H9 (cell line): ENCODE data around the gene ASTL. TPM values are rescaled to one million over a fixed set of nuclear protein-coding genes. Genes with fewer than 3 reads are reported as not detected.

Experiments used
- DNase-seq: peaks from one replicate; pipeline ENCODE4 v3.0.0-alpha.2; 2017
- H2AFZ ChIP-seq: one replicate; pipeline ENCODE4 v1.6.1; 2013; ENCODE audit warnings: mild to moderate bottlenecking, low read length, control low read depth, moderate library complexity
- H2AK5ac ChIP-seq: 2 replicates; pipeline ENCODE4 v1.6.1; 2013; ENCODE audit warnings: low read length, control low read depth, mixed read lengths; ENCODE audit not compliant: insufficient read length
- H2BK120ac ChIP-seq: one replicate; pipeline ENCODE4 v1.6.1; 2013; ENCODE audit warnings: low read depth, mild to moderate bottlenecking, low read length, control low read depth, inconsistent platforms; ENCODE audit not compliant: poor library complexity, severe bottlenecking
- H2BK12ac ChIP-seq: 2 replicates; pipeline ENCODE4 v1.6.1; 2013; ENCODE audit warnings: low read length, control low read depth, mixed read lengths, low read depth; ENCODE audit not compliant: insufficient read length
- H2BK15ac ChIP-seq: 2 replicates; pipeline ENCODE4 v1.6.1; 2013; ENCODE audit warnings: low read depth, low read length, control low read depth
- H2BK20ac ChIP-seq: one replicate; pipeline ENCODE4 v1.6.1; 2013; ENCODE audit warnings: low read depth, mild to moderate bottlenecking, low read length, control low read depth, inconsistent platforms; ENCODE audit not compliant: poor library complexity, severe bottlenecking
- H2BK5ac ChIP-seq: 2 replicates; pipeline ENCODE4 v1.6.1; 2013; ENCODE audit warnings: low read length, control low read depth, mixed read lengths; ENCODE audit not compliant: insufficient read length
- H3K14ac ChIP-seq: 2 replicates; pipeline ENCODE4 v1.6.1; 2013; ENCODE audit warnings: low read length, control low read depth; ENCODE audit not compliant: insufficient read depth
- H3K18ac ChIP-seq: 2 replicates; pipeline ENCODE4 v1.6.1; 2013; ENCODE audit warnings: low read depth, mild to moderate bottlenecking, mixed read lengths, low read length, control low read depth; ENCODE audit not compliant: insufficient read length
- H3K23ac ChIP-seq: 2 replicates; pipeline ENCODE4 v1.6.1; 2013; ENCODE audit warnings: low read length, control low read depth, mixed read lengths, low read depth; ENCODE audit not compliant: insufficient read length
- H3K23me2 ChIP-seq: 2 replicates; pipeline ENCODE4 v1.6.1; 2013; ENCODE audit warnings: low read depth, mild to moderate bottlenecking, mixed read lengths, low read length, control low read depth; ENCODE audit not compliant: insufficient read length, poor library complexity, severe bottlenecking
- H3K27ac ChIP-seq: 2 replicates; pipeline ENCODE4 v1.5.1; 2013; ENCODE audit warnings: low read length, control low read depth, mixed read lengths, low read depth; ENCODE audit not compliant: insufficient read length
- H3K27me3 ChIP-seq: 2 replicates; pipeline ENCODE4 v1.6.1; 2013; ENCODE audit warnings: low read length, control low read depth, inconsistent platforms; ENCODE audit not compliant: insufficient read depth
- H3K4ac ChIP-seq: 2 replicates; pipeline ENCODE4 v1.6.1; 2013; ENCODE audit warnings: low read depth, mild to moderate bottlenecking, control low read depth, inconsistent platforms, low read length, moderate library complexity
- H3K4me1 ChIP-seq: 2 replicates; pipeline ENCODE4 v1.6.1; 2013; ENCODE audit warnings: low read length, control low read depth, inconsistent platforms; ENCODE audit not compliant: insufficient read depth
- H3K4me2 ChIP-seq: 2 replicates; pipeline ENCODE4 v1.6.1; 2013; ENCODE audit warnings: low read length, control low read depth, mixed read lengths; ENCODE audit not compliant: insufficient read length, insufficient read depth
- H3K56ac ChIP-seq: 2 replicates; pipeline ENCODE4 v1.6.1; 2013; ENCODE audit warnings: low read depth, mild to moderate bottlenecking, mixed read lengths, low read length, control low read depth; ENCODE audit not compliant: insufficient read length
- H3K79me1 ChIP-seq: 2 replicates; pipeline ENCODE4 v1.6.1; 2013; ENCODE audit warnings: low read depth, mild to moderate bottlenecking, moderate library complexity, low read length, control low read depth, inconsistent platforms; ENCODE audit not compliant: insufficient read depth, poor library complexity, severe bottlenecking
- H3K79me2 ChIP-seq: 2 replicates; pipeline ENCODE4 v1.6.1; 2013; ENCODE audit warnings: low read length, control low read depth, inconsistent platforms; ENCODE audit not compliant: insufficient read depth
- H3K9ac ChIP-seq: 2 replicates; pipeline ENCODE4 v1.6.1; 2013; ENCODE audit warnings: low read length, control low read depth, mixed read lengths; ENCODE audit not compliant: insufficient read length; ENCODE audit errors: extremely low read depth
- H3K9me3 ChIP-seq: one replicate; pipeline ENCODE4 v1.6.1; 2013; ENCODE audit warnings: low read depth, low read length, inconsistent platforms; ENCODE audit not compliant: control insufficient read depth
- H3T11ph ChIP-seq: one replicate; pipeline ENCODE4 v1.6.1; 2013; ENCODE audit warnings: mild to moderate bottlenecking, low read length, control low read depth, inconsistent platforms
- H4K20me1 ChIP-seq: one replicate; pipeline ENCODE4 v1.6.1; 2013; ENCODE audit not compliant: control insufficient read depth, insufficient read length, insufficient read depth
- H4K5ac ChIP-seq: 2 replicates; pipeline ENCODE4 v1.6.1; 2013; ENCODE audit warnings: low read depth, mild to moderate bottlenecking, mixed read lengths, low read length, control low read depth; ENCODE audit not compliant: insufficient read length
- H4K8ac ChIP-seq: replicated peaks from 2 replicates; pipeline ENCODE4 v1.6.1; 2013; ENCODE audit warnings: low read length, control low read depth, mixed read lengths, low read depth; ENCODE audit not compliant: insufficient read length
- H4K91ac ChIP-seq: 2 replicates; pipeline ENCODE4 v1.6.1; 2013; ENCODE audit warnings: low read depth, mild to moderate bottlenecking, moderate library complexity, mixed read lengths, low read length, control low read depth; ENCODE audit not compliant: insufficient read length
- H3K27ac Mint-ChIP-seq, 3 experiments: 2 replicates in 2 of 3; 3 replicates in 1 of 3; pipeline ENCODE4 v1.8.0; 2020 to 2021; ENCODE audit warnings: mixed read lengths in 3 of 3, mild to moderate bottlenecking in 1 of 3, moderate library complexity in 1 of 3
- H3K27me3 Mint-ChIP-seq: 2 replicates; pipeline ENCODE4 v1.8.0; 2021; ENCODE audit warnings: low read depth, mild to moderate bottlenecking, moderate library complexity, mixed read lengths
- H3K36me3 Mint-ChIP-seq, 3 experiments: 2 replicates in 2 of 3; 3 replicates in 1 of 3; pipeline ENCODE4 v1.8.0; 2020 to 2021; ENCODE audit warnings: low read depth in 3 of 3, mixed read lengths in 3 of 3; ENCODE audit not compliant: insufficient read depth in 1 of 3
- H3K4me1 Mint-ChIP-seq, 2 experiments: 2 replicates each; pipeline ENCODE4 v1.8.0; 2020; ENCODE audit warnings: mixed read lengths in 2 of 2
- H3K4me3 Mint-ChIP-seq, 2 experiments: 2 replicates in 1 of 2; 3 replicates in 1 of 2; pipeline ENCODE4 v1.8.0; 2020 to 2021; ENCODE audit warnings: mild to moderate bottlenecking in 2 of 2, mixed read lengths in 2 of 2, moderate library complexity in 1 of 2
- H3K9me3 Mint-ChIP-seq, 2 experiments: 2 replicates in 1 of 2; 3 replicates in 1 of 2; pipeline ENCODE4 v1.8.0; 2020; ENCODE audit warnings: mild to moderate bottlenecking in 2 of 2, mixed read lengths in 2 of 2, moderate library complexity in 1 of 2
- CTCF ChIP-seq: fragments of 200-600 bp; sonication (generic); conservative IDR thresholded peaks from 3 replicates; pipeline ENCODE4 v1.8.0; 2021; ENCODE audit warnings: antibody characterized with exemption, mild to moderate bottlenecking
- WGBS: extraction: QIAGEN DNeasy Blood & Tissue Kit; methylation state at CpG from one replicate; pipeline ENCODE4 v1.1.7; 2013; ENCODE audit warnings: missing lambda C conversion rate, low lambda C conversion rate, mixed read lengths; ENCODE audit not compliant: insufficient read length; ENCODE audit errors: extremely low coverage; 5-methylcytosine and 5-hydroxymethylcytosine counted together
- total RNA-seq: library from RNA; stranded (reverse); gene quantifications from 2 replicates; pipeline ENCODE4 v1.2.1, GENCODE V29; 2021

Gene ASTL
- total RNA-seq, 1 experiment from 2014 or later: 0.81 TPM

- no peak overlapping the region for H3K4me2 ChIP-seq
- DNase-seq: no peak
- Mint-ChIP-seq H3K36me3 (no peaks in the 10 kb centered on the region), H3K27ac (no peak overlapping the region), H3K4me3 (no peak overlapping the region), H3K27me3 (peaks cover 17% of the 10 kb centered on the region), H3K4me1 (no peaks in the 10 kb centered on the region), H3K9me3 (no peaks in the 10 kb centered on the region)
- H3K27me3 ChIP-seq: no peaks in the 10 kb centered on the region
- H2BK20ac ChIP-seq: no peak overlapping the region
- no peak for TF ChIP-seq CTCF
- H3T11ph ChIP-seq: no peak overlapping the region
- no peaks in the 10 kb centered on the region for H3K79me2 ChIP-seq
- no peak overlapping the region for H2AK5ac ChIP-seq
- no peaks in the 10 kb centered on the region for H3K9me3 ChIP-seq
- H2BK12ac ChIP-seq: no peak overlapping the region
- H3K9ac ChIP-seq: no peak overlapping the region
- H3K27ac ChIP-seq: no peak overlapping the region
- H2AFZ ChIP-seq: no peak overlapping the region
- no CpG with 5 or more reads among the region's 16 CpGs for WGBS
- no peak overlapping the region for H2BK15ac ChIP-seq
- H4K8ac ChIP-seq: no peak overlapping the region
- H3K23me2 ChIP-seq: no peaks in the 10 kb centered on the region
- H3K4ac ChIP-seq: no peak overlapping the region
- no peak overlapping the region for H4K5ac ChIP-seq
- no peaks in the 10 kb centered on the region for H4K20me1 ChIP-seq
- no peak overlapping the region for H2BK120ac ChIP-seq
- no peak overlapping the region for H3K56ac ChIP-seq
- no peak overlapping the region for H3K23ac ChIP-seq
- H3K14ac ChIP-seq: no peak overlapping the region; the same call in 1 of the 2 replicates
- no peak overlapping the region for H3K18ac ChIP-seq
- H3K4me1 ChIP-seq: no peaks in the 10 kb centered on the region
- H2BK5ac ChIP-seq: no peak overlapping the region
- H3K79me1 ChIP-seq: no peaks in the 10 kb centered on the region
- no peak overlapping the region for H4K91ac ChIP-seq
Measured at GRCh38 chr2:96129528-96130120, 8.7 kb downstream of the ASTL start.
